Ovary (tissue), 9 donors: ENCODE data around the gene TMEM134. TPM values are rescaled to one million over a fixed set of nuclear protein-coding genes. Genes with fewer than 3 reads are reported as not detected.
A peak's percentile ranks its signal among the peaks of the same experiment; 100 is the strongest.

Source experiments
- DNase-seq, 5 donors: peaks; one replicate each; pipeline ENCODE4 v3.0.0-alpha.2; 2019 to 2020
- H3K27ac ChIP-seq, 2 donors: fragments of 200-600 bp; one replicate each; pipeline versions ENCODE4 v1.5.1 to v1.8.0; 2019 to 2022
- H3K27me3 ChIP-seq: fragments of 200-600 bp; one replicate; pipeline ENCODE4 v1.8.0; 2022
- H3K36me3 ChIP-seq: fragments of 200-600 bp; sonication (generic); one replicate; pipeline ENCODE4 v1.5.1; 2019
- H3K4me1 ChIP-seq: one replicate; pipeline ENCODE4 v1.8.1; 2013; ENCODE audit warnings: mild to moderate bottlenecking, moderate library complexity; ENCODE audit not compliant: insufficient read depth
- H3K4me3 ChIP-seq: fragments of 200-600 bp; sonication (generic); one replicate; pipeline ENCODE4 v1.5.1; 2017
- H3K9me3 ChIP-seq, 2 donors: fragments of 200-600 bp in 1 of 2; sonication (generic) in 1 of 2; one replicate each; pipeline versions ENCODE4 v1.5.1 to v1.8.1; 2013 to 2019; ENCODE audit warnings: mild to moderate bottlenecking in 1 of 2, moderate library complexity in 1 of 2
- EP300 ChIP-seq: sonication (generic); formaldehyde crosslinking; IDR thresholded peaks from one replicate; pipeline ENCODE4 v1.6.1; 2017; ENCODE audit warnings: antibody characterized with exemption
- POLR2A ChIP-seq: fragments of 450-650 bp; IDR thresholded peaks from one replicate; pipeline ENCODE4 v1.6.1; 2017; ENCODE audit warnings: antibody characterized with exemption, mild to moderate bottlenecking, moderate library complexity
- WGBS, 3 donors: extraction: QIAGEN DNeasy Blood & Tissue Kit in 1 of 3; methylation state at CpG; one replicate each; pipeline versions ENCODE4 v1.1.5 to v1.1.7; 2013 to 2017; 5-methylcytosine and 5-hydroxymethylcytosine counted together
- intact Hi-C, 4 donors: fragments of 100-400 bp; cut with DNase I; formaldehyde crosslinking; loops; one replicate each; pipeline versions ENCODE4 v1.11.0 to v1.15.1; 2022 to 2023
- polyA plus RNA-seq, 2 donors: library from polyadenylated mRNA; stranded (reverse); fragments of 200-250 nt in 1 of 2; fragments of 350-450 nt in 1 of 2; fragmentation: Illumina TruSeq in 1 of 2; extraction: RNeasy Lipid Tissue Mini Kit (QIAGEN cat#74804) in 1 of 2; gene quantifications; one replicate each; pipeline ENCODE4 v1.2.3, GENCODE V29; 2013 to 2014
- total RNA-seq, 7 donors: library from RNA; depleted of rRNA in 2 of 7; stranded (reverse); fragments of >200 nt in 2 of 7; fragmentation: NEBNext Ultra II Directional in 3 of 7; extraction: Animal tissue kit (Norgen Biotek cat#: 25700) in 3 of 7; gene quantifications; one replicate each; pipeline versions ENCODE4 v1.1.0 to v1.2.4, GENCODE V29; 2016 to 2023
- TF ChIP-seq, protein P1 (sequence below), 3 donors: fragments of 450-650 bp in 2 of 3; fragments of 200-600 bp in 1 of 3; IDR thresholded peaks; one replicate each; pipeline versions ENCODE4 v1.5.1 to v1.8.0; 2016 to 2022; ENCODE audit warnings: antibody characterized with exemption in 3 of 3, mild to moderate bottlenecking in 1 of 3
- donor health status: DM: no; HTN: no; CAD: no; lungs with moderate emphysema.
- donor health status: DM: no; HTN: no; CAD: no.
- donor health status: Bipolar disorder and iron deficiency.
- donor health status: DM: yes; HTN: yes; CAD: no.
- donor health status: DM: no; HTN: no; CAD: no.
- donor health status: DM: yes; HTN: yes; CAD: no.

TMEM134 gene
- total and polyA plus RNA-seq, 9 donors = 2.7 to 69.8 (median 44.3) TPM

DNA sequence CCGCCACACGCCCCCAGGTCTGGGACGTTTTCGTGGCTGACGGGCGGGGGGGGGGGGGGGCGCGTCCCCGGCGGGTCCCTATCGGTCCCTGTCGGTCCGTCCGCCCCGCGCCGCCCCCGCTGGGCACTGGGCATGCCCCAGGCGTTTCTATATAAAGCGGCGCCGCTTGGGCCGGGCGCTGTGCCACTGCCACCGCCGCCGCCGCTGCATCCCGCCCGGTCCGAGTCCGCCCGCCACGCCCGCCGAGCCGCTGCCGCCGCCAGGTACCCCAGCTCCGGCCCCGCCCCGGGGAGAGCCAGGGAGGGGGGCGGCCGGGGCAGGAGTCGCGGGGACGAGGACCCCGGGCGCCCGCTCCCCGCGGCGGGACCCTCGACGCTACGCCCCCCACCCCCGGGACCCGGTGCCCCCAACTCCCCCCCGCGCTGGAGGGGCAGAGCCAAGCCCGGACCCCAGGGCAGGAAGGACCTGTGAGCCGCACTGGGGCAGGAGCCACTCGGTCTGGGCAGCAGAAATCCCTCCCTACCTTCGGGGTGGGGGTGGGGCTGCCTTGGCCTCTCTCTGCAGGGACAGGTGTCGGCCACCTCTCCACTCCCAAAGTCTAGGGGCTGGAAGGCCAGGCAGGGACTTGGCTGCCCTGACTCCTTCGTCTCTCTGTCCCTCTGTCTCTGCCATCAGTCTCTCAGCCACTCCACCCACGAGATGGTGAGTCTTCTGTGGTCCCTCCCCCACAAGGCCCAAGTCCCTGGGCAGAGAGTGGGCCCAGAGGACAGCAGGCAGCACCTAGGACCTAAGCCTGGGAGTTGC lies 53.3 kb downstream of the TMEM134 start, which contains the start of gene CARNS1:
TSS of gene CARNS1 (plus strand) at position 178 of the 804 bp plus-strand sequence. CDS start at position 700, 522 bp downstream.
- intact Hi-C loops = no loop called here
- Histone ChIP-seq H3K27me3 (peaks cover 2% of the 10 kb centered on the region), H3K36me3 (no peaks in the 10 kb centered on the region), H3K4me1 (peaks cover 5% of the 10 kb centered on the region), H3K4me3 (no peak within 1 kb of the TSS), H3K9me3 (no peaks in the 10 kb centered on the region), H3K27ac (no peak within 1 kb of the TSS)
- TF ChIP-seq, protein P1, sequence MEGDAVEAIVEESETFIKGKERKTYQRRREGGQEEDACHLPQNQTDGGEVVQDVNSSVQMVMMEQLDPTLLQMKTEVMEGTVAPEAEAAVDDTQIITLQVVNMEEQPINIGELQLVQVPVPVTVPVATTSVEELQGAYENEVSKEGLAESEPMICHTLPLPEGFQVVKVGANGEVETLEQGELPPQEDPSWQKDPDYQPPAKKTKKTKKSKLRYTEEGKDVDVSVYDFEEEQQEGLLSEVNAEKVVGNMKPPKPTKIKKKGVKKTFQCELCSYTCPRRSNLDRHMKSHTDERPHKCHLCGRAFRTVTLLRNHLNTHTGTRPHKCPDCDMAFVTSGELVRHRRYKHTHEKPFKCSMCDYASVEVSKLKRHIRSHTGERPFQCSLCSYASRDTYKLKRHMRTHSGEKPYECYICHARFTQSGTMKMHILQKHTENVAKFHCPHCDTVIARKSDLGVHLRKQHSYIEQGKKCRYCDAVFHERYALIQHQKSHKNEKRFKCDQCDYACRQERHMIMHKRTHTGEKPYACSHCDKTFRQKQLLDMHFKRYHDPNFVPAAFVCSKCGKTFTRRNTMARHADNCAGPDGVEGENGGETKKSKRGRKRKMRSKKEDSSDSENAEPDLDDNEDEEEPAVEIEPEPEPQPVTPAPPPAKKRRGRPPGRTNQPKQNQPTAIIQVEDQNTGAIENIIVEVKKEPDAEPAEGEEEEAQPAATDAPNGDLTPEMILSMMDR (IDR thresholded peaks at IDR 0.05) = no peak
- TF ChIP-seq POLR2A (no peak), EP300 (no peak)
- 7 to 12% (median 9%) methylated on average over 24 to 66 of the region's 67 CpGs for WGBS, 3 donors
- peak in 1 of 5 donors; percentile 36 for DNase-seq

DNA sequence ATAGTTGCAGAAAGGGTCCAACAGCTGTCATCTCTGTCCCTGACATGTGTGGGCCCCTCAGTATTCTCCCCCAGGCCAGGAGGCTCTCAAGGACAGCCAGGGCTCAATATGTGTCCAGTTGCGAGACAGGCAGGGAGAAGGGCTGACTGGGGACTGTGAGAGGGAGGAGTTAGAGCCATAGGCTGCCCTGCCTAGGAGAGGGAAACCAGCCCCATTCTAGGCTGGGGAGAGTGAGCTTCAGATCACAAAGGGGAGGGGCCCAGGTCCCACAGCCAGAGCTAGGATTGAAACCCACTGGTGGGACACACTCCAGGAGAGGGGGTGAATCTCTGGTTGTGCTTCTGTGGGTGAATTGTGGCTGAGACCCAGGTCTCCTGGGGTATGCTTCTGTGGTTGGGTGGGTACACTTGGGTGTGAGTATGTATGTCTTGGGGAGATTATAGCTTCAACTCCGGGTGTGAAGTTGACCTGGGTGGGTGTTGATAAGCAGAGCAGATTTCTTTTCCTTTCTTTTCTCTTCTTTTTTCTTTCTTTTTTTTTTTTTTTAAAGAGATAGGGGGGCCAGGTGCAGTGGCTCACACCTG lies 55.7 kb downstream of the TMEM134 start:
- peaks cover 2% of the 10 kb centered on the region for H3K27me3 ChIP-seq

DNA sequence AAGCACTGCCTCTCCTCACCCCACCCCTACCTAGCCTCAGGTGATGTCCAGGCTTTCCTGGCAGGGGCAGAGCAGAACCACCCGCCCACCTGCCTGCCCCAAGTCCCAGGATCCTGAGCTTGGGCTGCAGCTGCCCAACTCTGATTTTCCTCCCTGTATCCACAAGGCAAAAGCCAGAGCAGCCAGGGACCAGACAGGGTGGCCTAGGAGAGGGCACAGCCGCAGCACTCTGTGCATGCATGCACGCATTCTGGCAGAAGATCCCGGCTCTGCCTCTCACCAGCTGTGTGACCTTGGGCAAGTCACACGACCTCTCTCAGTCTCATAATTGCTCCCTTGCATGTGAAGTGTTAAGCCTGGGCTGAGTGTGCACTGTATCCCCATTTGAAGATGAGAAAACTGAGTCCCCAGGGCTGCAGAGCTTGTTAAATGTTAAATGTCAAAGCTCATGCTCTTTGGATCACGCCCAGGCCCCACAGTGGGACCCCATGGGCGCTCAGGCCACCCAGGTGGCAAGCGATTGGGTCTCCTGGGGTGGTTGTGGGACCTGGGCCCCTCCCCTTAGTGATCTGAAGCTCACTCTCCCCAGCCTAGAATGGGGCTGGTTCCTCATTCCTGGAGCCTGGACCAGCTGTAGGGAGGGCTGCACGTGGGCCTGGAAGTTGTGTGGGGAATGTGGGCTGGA lies 56.4 kb downstream of the TMEM134 start:
- no peaks in the 10 kb centered on the region for H3K9me3 ChIP-seq
- TF ChIP-seq POLR2A = no peak
- TF ChIP-seq EP300 = no peak
- TF ChIP-seq, protein P1 (IDR thresholded peaks at IDR 0.05) = no peak
- H3K4me3 ChIP-seq = no peak overlapping the region
- intact Hi-C loops = no loop called here
- no peaks in the 10 kb centered on the region for H3K4me1 ChIP-seq
- 34 to 41% (median 40%) methylated on average over 9 of the region's 9 CpGs for WGBS, 3 donors
- H3K27ac ChIP-seq = no peak overlapping the region
- H3K36me3 ChIP-seq = no peaks in the 10 kb centered on the region
- DNase-seq = no peak
- peaks cover 2% of the 10 kb centered on the region for H3K27me3 ChIP-seq

More for the DNA sequence above, 55.7 kb downstream of the TMEM134 start:
- WGBS, 3 donors = 41 to 54% (median 43%) methylated on average over 2 of the region's 2 CpGs
- intact Hi-C loops = no loop called here
- DNase-seq = no peak
- no peaks in the 10 kb centered on the region for H3K9me3 ChIP-seq
- no peaks in the 10 kb centered on the region for H3K4me1 ChIP-seq
- TF ChIP-seq POLR2A (no peak), EP300 (no peak)
- TF ChIP-seq, protein P1 (IDR thresholded peaks at IDR 0.05) = no peak
- no peak overlapping the region for H3K4me3 ChIP-seq
- H3K36me3 ChIP-seq = no peaks in the 10 kb centered on the region
- no peak overlapping the region for H3K27ac ChIP-seq

DNA sequence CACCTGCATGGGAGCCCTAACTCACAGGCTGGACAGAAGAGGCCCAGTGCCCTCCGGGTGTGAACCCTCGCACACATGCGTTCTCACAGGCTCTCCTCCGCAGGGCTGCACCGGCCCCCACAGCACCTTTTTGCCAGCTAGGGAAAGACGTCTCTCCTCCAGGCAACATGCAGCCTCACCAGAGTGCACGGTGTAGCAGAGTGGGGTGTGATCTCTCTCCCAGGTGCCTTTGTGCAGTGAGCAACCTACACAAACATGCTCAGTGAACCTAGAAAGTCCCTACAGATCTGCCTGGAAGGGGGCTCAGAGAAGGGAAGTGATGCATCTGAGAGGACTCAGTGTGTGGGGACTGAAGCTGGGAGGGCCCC lies 57.3 kb downstream of the TMEM134 start:
- no peak for DNase-seq
- Histone ChIP-seq H3K36me3 (no peaks in the 10 kb centered on the region), H3K4me1 (no peaks in the 10 kb centered on the region), H3K27ac (no peak overlapping the region), H3K4me3 (no peak overlapping the region), H3K27me3 (peaks cover 2% of the 10 kb centered on the region), H3K9me3 (no peaks in the 10 kb centered on the region)
- WGBS, 3 donors = 5 to 19% (median 7%) methylated on average over 7 of the region's 7 CpGs
- TF ChIP-seq, protein P1 (IDR thresholded peaks at IDR 0.05) = no peak
- no peak for TF ChIP-seq EP300
- no peak for TF ChIP-seq POLR2A
- intact Hi-C loops = no loop called here
